Ovary (tissue), 9 donors: ENCODE measurements around the gene ASPHD2. TPM values are rescaled to one million over a fixed set of nuclear protein-coding genes. Genes with fewer than 3 reads are reported as not detected.

Experiments
- DNase-seq, 5 donors: peaks; one replicate each; pipeline ENCODE4 v3.0.0-alpha.2; 2019 to 2020
- H3K27ac ChIP-seq, 2 donors: fragments of 200-600 bp; one replicate each; pipeline versions ENCODE4 v1.5.1 to v1.8.0; 2019 to 2022
- H3K27me3 ChIP-seq: fragments of 200-600 bp; one replicate; pipeline ENCODE4 v1.8.0; 2022
- H3K36me3 ChIP-seq: fragments of 200-600 bp; sonication (generic); one replicate; pipeline ENCODE4 v1.5.1; 2019
- H3K4me1 ChIP-seq: one replicate; pipeline ENCODE4 v1.8.1; 2013; ENCODE audit warnings: mild to moderate bottlenecking, moderate library complexity; ENCODE audit not compliant: insufficient read depth
- H3K4me3 ChIP-seq: fragments of 200-600 bp; sonication (generic); one replicate; pipeline ENCODE4 v1.5.1; 2017
- H3K9me3 ChIP-seq, 2 donors: fragments of 200-600 bp in 1 of 2; sonication (generic) in 1 of 2; one replicate each; pipeline versions ENCODE4 v1.5.1 to v1.8.1; 2013 to 2019; ENCODE audit warnings: mild to moderate bottlenecking in 1 of 2, moderate library complexity in 1 of 2
- CTCF ChIP-seq, 3 donors: fragments of 450-650 bp in 2 of 3; fragments of 200-600 bp in 1 of 3; IDR thresholded peaks; one replicate each; pipeline versions ENCODE4 v1.5.1 to v1.8.0; 2016 to 2022; ENCODE audit warnings: antibody characterized with exemption in 3 of 3, mild to moderate bottlenecking in 1 of 3
- EP300 ChIP-seq: sonication (generic); formaldehyde crosslinking; IDR thresholded peaks from one replicate; pipeline ENCODE4 v1.6.1; 2017; ENCODE audit warnings: antibody characterized with exemption
- POLR2A ChIP-seq: fragments of 450-650 bp; IDR thresholded peaks from one replicate; pipeline ENCODE4 v1.6.1; 2017; ENCODE audit warnings: antibody characterized with exemption, mild to moderate bottlenecking, moderate library complexity
- WGBS, 3 donors: extraction: QIAGEN DNeasy Blood & Tissue Kit in 1 of 3; methylation state at CpG; one replicate each; pipeline versions ENCODE4 v1.1.5 to v1.1.7; 2013 to 2017; 5-methylcytosine and 5-hydroxymethylcytosine counted together
- intact Hi-C, 4 donors: fragments of 100-400 bp; cut with DNase I; formaldehyde crosslinking; loops; one replicate each; pipeline versions ENCODE4 v1.11.0 to v1.15.1; 2022 to 2023
- polyA plus RNA-seq, 2 donors: library from polyadenylated mRNA; stranded (reverse); fragments of 200-250 nt in 1 of 2; fragments of 350-450 nt in 1 of 2; fragmentation: Illumina TruSeq in 1 of 2; extraction: RNeasy Lipid Tissue Mini Kit (QIAGEN cat#74804) in 1 of 2; gene quantifications; one replicate each; pipeline ENCODE4 v1.2.3, GENCODE V29; 2013 to 2014
- total RNA-seq, 7 donors: library from RNA; depleted of rRNA in 2 of 7; stranded (reverse); fragments of >200 nt in 2 of 7; fragmentation: NEBNext Ultra II Directional in 3 of 7; extraction: Animal tissue kit (Norgen Biotek cat#: 25700) in 3 of 7; gene quantifications; one replicate each; pipeline versions ENCODE4 v1.1.0 to v1.2.4, GENCODE V29; 2016 to 2023
- donor health status: DM: no; HTN: no; CAD: no; lungs with moderate emphysema.
- donor health status: DM: no; HTN: no; CAD: no.
- donor health status: Bipolar disorder and iron deficiency.
- donor health status: DM: yes; HTN: yes; CAD: no.
- donor health status: DM: no; HTN: no; CAD: no.
- donor health status: DM: yes; HTN: yes; CAD: no.

Gene ASPHD2
- total and polyA plus RNA-seq, 9 donors: 0.28 to 1.4 (median 0.52) TPM

GRCh38 chr22:26470807-26471206, 41.7 kb downstream of the ASPHD2 start:
- H3K36me3 ChIP-seq: no peaks in the 10 kb centered on the region
- H3K27me3 ChIP-seq: no peaks in the 10 kb centered on the region
- H3K27ac ChIP-seq: no peak overlapping the region
- TF ChIP-seq CTCF (IDR thresholded peaks at IDR 0.05) (no peak), POLR2A (no peak), EP300 (no peak)
- H3K9me3 ChIP-seq: no peaks in the 10 kb centered on the region
- no peaks in the 10 kb centered on the region for H3K4me1 ChIP-seq
- intact Hi-C loops: no loop called here
- 88 to 94% (median 92%) methylated on average over 2 of the region's 2 CpGs for WGBS, 3 donors
- no peak for DNase-seq
- H3K4me3 ChIP-seq: no peak overlapping the region

DNA sequence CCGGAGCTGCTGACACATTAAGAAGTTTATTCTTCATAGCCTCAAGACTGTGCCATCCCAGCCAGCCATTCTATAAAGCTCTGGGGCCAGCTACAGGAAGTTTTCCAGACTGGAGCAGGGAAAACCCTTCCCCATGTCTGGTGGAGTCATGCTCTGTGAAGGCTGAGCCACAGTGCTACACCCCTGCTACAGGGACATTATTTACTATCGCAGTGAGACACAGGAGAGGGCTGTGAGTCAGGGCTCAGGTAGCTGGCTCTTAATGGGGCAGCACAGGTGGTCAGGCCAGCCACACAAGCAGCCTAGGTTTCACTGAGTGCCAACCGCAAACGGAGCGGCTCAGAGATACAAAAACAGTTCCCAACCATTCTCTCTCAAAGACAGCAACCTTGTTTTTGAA, 42.5 kb downstream of the ASPHD2 start:
- Histone ChIP-seq H3K9me3 (no peaks in the 10 kb centered on the region), H3K27ac (no peak overlapping the region), H3K4me1 (no peaks in the 10 kb centered on the region), H3K27me3 (no peaks in the 10 kb centered on the region), H3K4me3 (no peak overlapping the region), H3K36me3 (no peaks in the 10 kb centered on the region)
- DNase-seq: no peak
- WGBS, 3 donors: 86 to 91% (median 88%) methylated on average over 5 of the region's 5 CpGs
- TF ChIP-seq EP300 (no peak), POLR2A (no peak), CTCF (IDR thresholded peaks at IDR 0.05) (no peak)
- intact Hi-C loops: no loop called here

- H3K4me1 ChIP-seq: no peaks in the 10 kb centered on the region
- TF ChIP-seq EP300 (no peak), CTCF (IDR thresholded peaks at IDR 0.05) (no peak), POLR2A (no peak)
- no peaks in the 10 kb centered on the region for H3K27me3 ChIP-seq
- H3K27ac ChIP-seq: no peak overlapping the region
- H3K9me3 ChIP-seq: no peaks in the 10 kb centered on the region
- H3K4me3 ChIP-seq: no peak overlapping the region
- intact Hi-C loops: no loop called here
- no peaks in the 10 kb centered on the region for H3K36me3 ChIP-seq
- DNase-seq: no peak
Observed at GRCh38 chr22:26474682-26475081, 45.6 kb downstream of the ASPHD2 start.

DNA sequence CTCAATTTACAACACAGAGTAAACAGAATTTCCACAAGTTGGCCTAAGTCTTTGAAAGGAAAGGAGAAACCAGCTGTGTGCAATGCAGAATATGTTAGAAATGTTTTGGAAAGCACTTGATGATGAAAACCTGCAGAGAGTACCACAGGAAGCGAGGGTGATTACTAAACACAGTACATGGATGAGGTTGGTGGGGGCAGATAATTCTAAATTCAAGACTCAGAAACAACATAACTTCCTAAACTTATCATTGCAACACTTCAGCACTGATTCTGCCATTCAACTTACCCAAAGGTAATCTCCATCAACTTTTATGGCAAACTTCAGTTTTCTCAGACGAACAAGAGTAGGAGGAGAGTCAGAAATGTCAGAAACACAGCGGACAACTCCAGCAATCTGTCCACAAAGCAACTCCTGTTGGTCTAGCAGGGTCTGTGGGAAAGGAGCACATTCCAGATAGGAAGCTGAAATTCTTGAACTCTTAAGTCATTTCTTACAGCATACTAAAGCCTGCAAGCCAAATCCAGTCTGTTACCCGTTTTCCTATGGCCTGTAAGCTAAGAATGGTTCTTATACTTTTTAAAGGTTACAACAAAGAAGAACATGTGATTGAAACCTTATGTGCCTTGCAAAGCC, 47.8 kb downstream of the ASPHD2 start:
- intact Hi-C loops: no loop called here
- Histone ChIP-seq H3K4me3 (no peak overlapping the region), H3K36me3 (no peaks in the 10 kb centered on the region), H3K27me3 (no peaks in the 10 kb centered on the region), H3K27ac (no peak overlapping the region), H3K4me1 (peaks cover 10% of the 10 kb centered on the region), H3K9me3 (no peaks in the 10 kb centered on the region)
- TF ChIP-seq CTCF (IDR thresholded peaks at IDR 0.05): no peak
- no peak for TF ChIP-seq EP300
- TF ChIP-seq POLR2A: no peak
- WGBS, 3 donors: 79 to 93% (median 89%) methylated on average over 4 of the region's 4 CpGs
- no peak for DNase-seq
